ENCODE results near the gene PRKG1. TPM values are rescaled to one million over a fixed set of nuclear protein-coding genes. Genes with fewer than 3 reads are reported as not detected.

Gene PRKG1
- total and polyA plus RNA-seq, 2 experiments from 2014 or later, result 18.2 to 21.1 TPM

DNA sequence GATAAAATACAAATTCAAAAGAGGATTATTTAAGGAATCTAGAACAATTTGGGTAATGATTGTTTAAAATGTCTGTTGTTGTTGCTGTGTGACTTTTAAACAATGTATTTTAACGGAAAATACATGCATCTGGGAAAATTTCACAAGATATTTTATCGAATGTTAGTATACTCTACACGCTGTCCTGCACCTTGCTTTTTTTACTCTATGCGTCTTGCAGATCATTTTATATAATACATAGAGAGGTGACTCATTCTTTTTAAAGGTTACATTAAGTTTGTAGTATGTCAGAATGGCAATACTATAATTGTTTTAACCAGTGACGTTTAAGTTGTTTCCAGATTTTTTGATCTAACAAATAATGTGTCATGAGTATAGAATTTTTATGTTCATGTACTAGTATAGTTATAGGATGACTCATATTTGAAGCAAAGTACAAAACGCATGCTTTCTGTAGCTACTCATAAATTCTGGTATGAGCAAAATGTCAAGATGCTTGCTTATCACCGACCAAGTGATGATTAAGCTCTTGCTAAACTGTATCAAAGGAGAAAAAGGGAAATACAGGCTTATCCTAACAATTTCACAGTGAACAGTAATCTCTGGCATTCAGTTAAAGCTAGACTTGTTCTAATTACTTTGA is 1244.7 kb downstream of the PRKG1 start:
- H3K4me2 ChIP-seq, result no peak overlapping the region
- DNase-seq (ENCODE audit: low spot score), result no peak
- no peaks in the 10 kb centered on the region for H3K9me2 ChIP-seq (ENCODE audit: insufficient read depth)
- H3K36me3 ChIP-seq (ENCODE audit: insufficient read depth), result no peaks in the 10 kb centered on the region
- no peaks in the 10 kb centered on the region for H3F3A ChIP-seq (replicated peaks; ENCODE audit: low read depth)
- Mint-ChIP-seq H3K9me3 (no peaks in the 10 kb centered on the region), H3K4me3 (no peak overlapping the region), H3K4me1 (peaks cover 5% of the 10 kb centered on the region; the same call in 2 of the 3 replicates), H3K36me3 (ENCODE audit: low read depth) (no peaks in the 10 kb centered on the region), H3K27me3 (ENCODE audit: insufficient read depth, low read depth, poor library complexity) (peaks cover 27% of the 10 kb centered on the region), H3K27ac (no peak overlapping the region)
- no peak overlapping the region for H2AFZ ChIP-seq
- H3K79me2 ChIP-seq (replicated peaks; ENCODE audit: insufficient read depth), result no peaks in the 10 kb centered on the region
- H3K27me3 ChIP-seq (ENCODE audit: insufficient read depth), result peaks cover 42% of the 10 kb centered on the region
- H3K27ac ChIP-seq (ENCODE audit: low read depth), result no peak overlapping the region
- H3K4me1 ChIP-seq (ENCODE audit: insufficient read depth), result no peaks in the 10 kb centered on the region
- TF ChIP-seq NANOG (IDR thresholded peaks at IDR 0.05; ENCODE audit: borderline replicate concordance), result no peak
- TF ChIP-seq ZNF462 (CRISPR knock-in tag; IDR thresholded peaks at IDR 0.05), result no peak
- TF ChIP-seq ZNF114 (CRISPR knock-in tag; IDR thresholded peaks at IDR 0.05), result no peak
- no peak for TF ChIP-seq STAT1 (IDR thresholded peaks at IDR 0.05; ENCODE audit: unreplicated experiment)
- no peak for TF ChIP-seq EZH2phosphoT487 (IDR thresholded peaks at IDR 0.05; ENCODE audit: unreplicated experiment)
- no peak for TF ChIP-seq CREB1 (CRISPR knock-in tag; IDR thresholded peaks at IDR 0.05; ENCODE audit: low read depth)
- no peak for TF ChIP-seq POLR2AphosphoS5 (IDR thresholded peaks at IDR 0.05; ENCODE audit: low read depth)
- no peak for TF ChIP-seq JUNB (IDR thresholded peaks at IDR 0.05; ENCODE audit: unreplicated experiment)
- no peak for TF ChIP-seq REST (IDR thresholded peaks at IDR 0.05; ENCODE audit: unreplicated experiment)
- no peak for TF ChIP-seq EZH2 (IDR thresholded peaks at IDR 0.05; ENCODE audit: low read depth, unreplicated experiment)
- TF ChIP-seq, protein P1, sequence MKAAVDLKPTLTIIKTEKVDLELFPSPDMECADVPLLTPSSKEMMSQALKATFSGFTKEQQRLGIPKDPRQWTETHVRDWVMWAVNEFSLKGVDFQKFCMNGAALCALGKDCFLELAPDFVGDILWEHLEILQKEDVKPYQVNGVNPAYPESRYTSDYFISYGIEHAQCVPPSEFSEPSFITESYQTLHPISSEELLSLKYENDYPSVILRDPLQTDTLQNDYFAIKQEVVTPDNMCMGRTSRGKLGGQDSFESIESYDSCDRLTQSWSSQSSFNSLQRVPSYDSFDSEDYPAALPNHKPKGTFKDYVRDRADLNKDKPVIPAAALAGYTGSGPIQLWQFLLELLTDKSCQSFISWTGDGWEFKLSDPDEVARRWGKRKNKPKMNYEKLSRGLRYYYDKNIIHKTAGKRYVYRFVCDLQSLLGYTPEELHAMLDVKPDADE (IDR thresholded peaks at IDR 0.05), result no peak
- no peak for TF ChIP-seq ZNF331 (CRISPR knock-in tag; IDR thresholded peaks at IDR 0.05; ENCODE audit: low read depth)
- TF ChIP-seq CTCF (conservative IDR thresholded peaks at IDR 0.05; ENCODE audit: low read depth in 2 of 2), result no peak
- no peak for ATAC-seq
- 0 out of 2 replicates have a peak, but pooled peaks cover 4% of the 10 kb centered on the region for H4K20me1 ChIP-seq (replicated peaks; ENCODE audit: insufficient read depth)
- no peak overlapping the region for H3K4me3 ChIP-seq

Measured in GM23338 (cell line).